Esophagus mucosa (tissue), 1 donor: ENCODE data around the gene DOK4. TPM values are rescaled to one million over a fixed set of nuclear protein-coding genes. Genes with fewer than 3 reads are reported as not detected.

Experiments used
- ATAC-seq: fragments of 200-7000 bp; cut with Tn5 transposase; one replicate; pipeline ENCODE4 v1.9.1; 2020
- total RNA-seq: library from RNA; stranded (reverse); gene quantifications from one replicate; pipeline ENCODE4 v1.2.4, GENCODE V29; 2023
- donor health status: DM: yes; HTN: yes; CAD: no.

DOK4 gene
- total RNA-seq = 25.0 TPM

DNA sequence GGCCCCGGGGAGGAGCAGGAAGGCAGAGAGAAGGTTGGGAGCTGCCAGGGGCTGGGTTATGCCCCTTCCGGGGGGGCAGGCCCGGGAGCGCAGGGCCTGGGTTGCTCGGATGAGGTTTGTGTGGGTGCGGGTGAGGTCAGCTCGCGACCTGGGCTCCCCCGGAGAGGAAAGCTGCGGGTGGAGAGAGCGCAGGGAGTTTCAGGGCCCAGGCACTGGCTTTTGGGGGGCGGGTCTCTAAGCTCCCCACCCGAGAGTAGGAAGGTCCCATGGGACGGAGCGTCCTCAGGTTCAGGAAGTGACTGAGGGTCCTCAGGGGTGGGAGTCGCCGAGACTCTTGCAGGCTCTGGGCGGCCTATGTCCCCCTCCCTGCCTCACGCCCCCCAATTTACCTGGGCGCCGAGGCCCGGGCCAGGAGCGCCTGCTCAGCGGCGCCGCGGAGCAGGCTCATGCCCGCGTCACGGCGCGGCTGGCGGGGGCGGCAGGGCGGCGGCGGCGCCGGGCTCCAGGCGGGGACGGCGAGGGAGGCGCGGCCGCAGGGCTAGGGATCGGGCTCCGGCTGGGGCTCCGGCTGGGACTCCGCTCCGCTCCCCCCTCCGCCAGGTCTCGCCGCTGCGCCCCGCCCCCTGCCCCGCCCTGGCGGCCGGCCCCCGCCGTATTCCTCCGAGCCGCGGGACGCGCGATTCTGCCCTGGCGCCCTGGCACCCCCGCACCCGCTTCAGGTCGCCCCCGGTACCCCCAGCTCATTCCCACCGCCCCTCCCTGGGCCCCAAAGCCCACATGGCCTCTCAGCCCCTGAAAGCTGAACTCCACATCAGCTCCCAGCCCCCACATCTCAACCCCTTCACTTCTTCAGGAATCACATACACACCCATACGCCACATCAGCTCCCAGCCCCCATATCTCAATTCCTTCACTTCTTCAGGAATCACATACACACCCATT is at the start of gene DOK4:
Gene DOK4 (minus strand): TSS at position 578 of the 942 bp plus-strand sequence. CDS start 6,986 bp downstream, outside the sequence.
- peak; percentile 89 for ATAC-seq

DNA sequence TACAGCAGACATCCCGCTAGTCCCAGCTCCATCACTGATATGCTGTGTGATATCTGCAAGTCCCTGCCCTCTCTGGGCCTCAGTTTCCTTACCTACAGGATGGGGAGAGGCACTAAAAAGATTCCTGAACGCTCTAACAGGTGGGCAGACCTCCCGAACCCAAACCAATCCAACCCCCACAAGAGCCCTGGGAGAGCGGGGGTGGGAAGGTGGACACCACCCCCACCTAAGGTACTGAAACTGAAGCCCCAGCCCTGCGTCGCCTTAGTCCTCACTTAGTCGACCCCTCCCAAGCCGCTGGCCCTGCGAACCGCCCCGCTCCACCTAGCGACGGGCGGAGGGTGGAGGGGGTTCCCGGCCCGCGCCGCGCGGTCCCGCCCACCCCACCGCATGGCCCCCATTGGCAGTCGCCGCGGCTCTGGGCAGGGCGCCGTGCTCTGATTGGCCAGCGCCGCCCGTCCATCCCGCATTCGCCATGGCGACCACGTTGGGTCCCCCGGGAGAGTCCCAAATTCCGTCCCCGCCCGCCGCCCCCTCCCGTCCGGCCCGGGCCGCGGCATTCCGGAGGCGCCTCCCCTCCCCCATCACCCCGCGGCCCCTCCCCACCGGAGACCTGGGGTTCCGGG is 49.5 kb upstream of the DOK4 start:
- peak; percentile 89 for ATAC-seq

GRCh38 chr16:57534881-57535658 is 48.8 kb upstream of the DOK4 start:
- no peak for ATAC-seq

- no peak for ATAC-seq
Measured at GRCh38 chr16:57534337-57534880, 48.1 kb upstream of the DOK4 start.

GRCh38 chr16:57533431-57534336 is 47.4 kb upstream of the DOK4 start:
- ATAC-seq = peak; percentile 2

DNA sequence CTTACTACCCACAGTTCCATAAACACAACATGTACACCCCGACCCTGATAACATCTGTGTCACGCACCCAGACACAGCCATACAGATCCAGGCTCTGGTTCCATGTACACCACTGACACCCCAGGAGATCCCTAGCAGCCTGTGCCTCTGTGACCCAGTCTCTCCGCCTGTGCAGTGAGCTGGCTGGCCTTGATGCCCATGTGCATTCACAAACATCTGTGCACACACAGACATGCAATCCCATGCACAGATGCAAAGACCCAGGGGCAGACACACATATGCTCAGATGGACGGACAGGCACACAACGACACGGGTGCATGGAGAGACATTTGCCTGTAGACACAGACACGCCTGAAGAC is 46.0 kb upstream of the DOK4 start:
- no peak for ATAC-seq

DNA sequence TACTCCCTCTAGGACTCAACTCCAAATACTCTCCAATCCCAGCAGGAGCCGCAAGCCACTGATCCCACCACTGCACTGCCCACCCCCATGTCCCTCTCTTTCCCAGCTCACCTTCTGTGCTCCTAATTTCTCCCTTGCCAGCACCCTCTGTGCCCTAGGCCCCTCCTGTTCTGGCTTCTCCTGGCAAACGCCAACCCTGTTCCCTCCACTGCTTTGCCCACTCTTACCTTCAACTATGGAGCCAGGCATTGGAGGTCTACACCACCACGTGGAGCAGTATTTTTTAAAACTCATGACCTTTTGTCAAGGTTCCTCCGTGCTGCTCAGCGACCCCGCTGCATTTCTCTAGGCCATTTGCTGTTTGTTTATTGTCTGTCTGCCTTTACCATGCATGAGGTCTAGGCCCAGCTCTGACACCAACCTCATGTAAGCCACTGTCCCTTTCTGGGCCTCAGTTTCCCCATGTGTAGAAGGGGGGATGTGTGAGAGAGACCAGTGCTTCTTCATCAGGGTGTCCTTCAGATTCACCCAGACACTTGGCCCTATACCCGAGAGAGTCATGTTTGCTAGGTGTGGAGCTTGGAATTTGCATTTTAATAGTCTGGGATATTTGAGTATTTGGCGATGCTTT is 45.5 kb upstream of the DOK4 start:
- ATAC-seq = no peak

DNA sequence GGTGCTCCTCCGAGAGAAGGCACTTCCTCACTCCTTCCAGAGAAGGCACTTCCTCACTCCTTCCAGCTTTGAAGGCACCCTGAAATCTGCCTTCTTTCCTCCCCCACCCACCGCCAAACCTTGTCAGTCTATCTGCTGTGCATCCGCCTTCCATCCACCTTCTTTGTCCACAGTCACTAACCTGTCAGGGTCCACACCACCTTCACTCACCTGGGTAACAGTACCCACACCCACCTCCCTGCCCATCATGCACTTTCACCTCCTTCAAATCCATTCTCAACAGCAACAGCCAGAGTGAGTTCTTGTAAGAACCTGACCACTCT is 44.9 kb upstream of the DOK4 start:
- no peak for ATAC-seq

- ATAC-seq = no peak
Measured at GRCh38 chr16:57530522-57531252, 44.4 kb upstream of the DOK4 start.

DNA sequence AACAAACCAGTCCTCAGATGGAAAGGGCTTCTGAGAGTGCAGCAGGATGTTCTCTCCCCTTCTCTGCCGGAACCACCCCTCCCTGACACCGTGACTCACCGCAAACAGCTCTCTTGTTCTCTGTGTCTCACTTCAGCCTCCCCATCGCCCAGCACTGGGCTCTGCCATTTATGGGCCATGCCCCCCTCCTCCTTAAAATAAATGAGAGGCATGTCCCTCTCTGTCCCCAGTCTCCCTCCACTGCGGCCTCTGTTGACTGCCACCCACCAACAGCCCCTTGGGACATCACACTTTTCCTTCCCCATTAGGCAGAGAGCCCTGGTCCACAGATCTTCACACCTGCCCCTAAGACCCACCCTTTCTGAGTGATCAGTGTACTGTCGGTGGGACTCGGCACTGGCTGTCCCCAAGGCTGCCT is 43.8 kb upstream of the DOK4 start:
- ATAC-seq = peak; percentile 33

- ATAC-seq = no peak
Measured at GRCh38 chr16:57529391-57530103, 43.3 kb upstream of the DOK4 start.

GRCh38 chr16:57528499-57529390 is 42.5 kb upstream of the DOK4 start:
- ATAC-seq = no peak

- ATAC-seq = no peak
Measured at GRCh38 chr16:57527610-57528360, 41.5 kb upstream of the DOK4 start.

DNA sequence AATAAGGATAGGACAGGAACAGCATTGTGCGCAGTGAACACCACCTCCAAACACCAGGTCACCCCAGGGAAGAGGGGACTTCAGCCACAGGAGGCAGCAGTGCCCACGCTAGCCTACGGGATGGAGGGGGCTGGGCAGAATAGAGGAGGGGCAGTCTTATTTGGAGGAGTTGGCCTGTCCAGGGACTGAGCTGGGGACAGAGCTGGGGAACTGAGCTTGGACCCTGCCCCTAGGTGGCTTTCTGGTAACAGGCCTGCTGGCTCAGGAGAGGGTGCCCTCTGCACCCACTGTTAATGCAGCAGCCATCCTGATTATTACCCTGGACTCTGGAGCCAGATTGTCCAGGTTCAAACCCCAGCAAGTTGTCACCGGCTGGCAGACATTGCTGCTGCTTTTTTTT is 40.7 kb upstream of the DOK4 start:
- ATAC-seq = no peak

- no peak for ATAC-seq
Measured at GRCh38 chr16:57526498-57526897, 40.2 kb upstream of the DOK4 start.

DNA sequence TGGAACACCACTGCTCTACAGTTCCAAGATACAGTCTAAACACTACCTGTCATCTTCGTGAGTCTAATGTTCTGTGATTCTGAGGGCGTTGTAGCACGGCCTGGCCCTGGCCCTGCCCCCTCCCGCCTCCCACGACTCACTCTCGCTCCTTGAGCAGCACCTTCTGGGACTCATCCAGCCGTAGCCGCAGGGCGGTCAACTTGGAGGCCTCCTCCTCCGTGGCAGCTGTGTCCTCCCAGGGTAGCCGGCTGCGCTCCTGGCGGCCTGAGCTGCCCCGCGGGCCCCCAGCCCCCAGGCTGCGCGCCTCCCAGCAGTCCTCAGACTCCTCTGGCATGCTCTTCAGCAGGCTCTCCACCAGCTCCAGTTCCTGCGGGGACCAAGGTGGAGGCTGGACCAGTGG is 39.5 kb upstream of the DOK4 start:
- ATAC-seq = no peak

DNA sequence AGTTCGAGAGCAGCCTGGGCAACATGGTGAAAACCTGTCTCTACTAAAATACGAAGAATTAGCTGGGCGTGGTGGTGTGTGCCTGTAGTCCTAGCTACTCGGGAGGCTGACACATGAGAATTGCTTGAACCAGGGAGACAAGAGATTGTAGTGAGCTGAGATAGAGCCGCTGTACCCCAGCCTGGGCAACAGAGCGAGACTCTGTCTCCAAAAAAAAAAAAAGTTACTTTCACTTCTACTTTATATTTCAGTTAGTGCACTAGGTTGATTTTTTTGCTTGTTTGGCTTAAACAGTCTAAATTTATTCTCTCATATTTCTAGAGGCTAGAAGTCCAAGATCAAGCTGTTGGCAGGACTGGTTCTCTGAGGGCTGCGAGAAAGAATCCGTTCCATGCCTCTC is 36.7 kb upstream of the DOK4 start:
- no peak for ATAC-seq

GRCh38 chr16:57519796-57520360 is 33.6 kb upstream of the DOK4 start:
- ATAC-seq = peak; percentile 67
